Measurements from ENCODE around the gene PTGER3. TPM values are rescaled to one million over a fixed set of nuclear protein-coding genes. Genes with fewer than 3 reads are reported as not detected.

Gene PTGER3
- not detected in 2 replicates for total RNA-seq (2014; rRNA removed; shearing (Covaris generic); ENCODE audit: low replicate concordance)

GRCh38 chr1:71047635-71048607 lies at the start of gene PTGER3:
PTGER3 (minus strand) TSS chr1:71047816; CDS start chr1:71047577, 239 bp downstream.
- in situ Hi-C loops (cut with HindIII; ENCODE audit: low pct_unique_long_range_greater_than_20kb, low sequenced_read_pairs): no loop called here
- peak; percentile 49 for DNase-seq (ENCODE audit: low read depth)

- in situ Hi-C loops (cut with HindIII; ENCODE audit: low pct_unique_long_range_greater_than_20kb, low sequenced_read_pairs): no loop called here
Measured at GRCh38 chr1:71094913-71095312, 47.3 kb upstream of the PTGER3 start.

GRCh38 chr1:71093938-71094337 lies 46.3 kb upstream of the PTGER3 start:
- in situ Hi-C loops (cut with HindIII; ENCODE audit: low pct_unique_long_range_greater_than_20kb, low sequenced_read_pairs): no loop called here
- no peak for DNase-seq (ENCODE audit: low read depth)

More at GRCh38 chr1:71094913-71095312, 47.3 kb upstream of the PTGER3 start:
- no peak for DNase-seq (ENCODE audit: low read depth)

GRCh38 chr1:71089536-71090270 lies 42.1 kb upstream of the PTGER3 start:
- in situ Hi-C loops (cut with HindIII; ENCODE audit: low pct_unique_long_range_greater_than_20kb, low sequenced_read_pairs): no loop called here
- DNase-seq (ENCODE audit: low read depth): no peak

DNA sequence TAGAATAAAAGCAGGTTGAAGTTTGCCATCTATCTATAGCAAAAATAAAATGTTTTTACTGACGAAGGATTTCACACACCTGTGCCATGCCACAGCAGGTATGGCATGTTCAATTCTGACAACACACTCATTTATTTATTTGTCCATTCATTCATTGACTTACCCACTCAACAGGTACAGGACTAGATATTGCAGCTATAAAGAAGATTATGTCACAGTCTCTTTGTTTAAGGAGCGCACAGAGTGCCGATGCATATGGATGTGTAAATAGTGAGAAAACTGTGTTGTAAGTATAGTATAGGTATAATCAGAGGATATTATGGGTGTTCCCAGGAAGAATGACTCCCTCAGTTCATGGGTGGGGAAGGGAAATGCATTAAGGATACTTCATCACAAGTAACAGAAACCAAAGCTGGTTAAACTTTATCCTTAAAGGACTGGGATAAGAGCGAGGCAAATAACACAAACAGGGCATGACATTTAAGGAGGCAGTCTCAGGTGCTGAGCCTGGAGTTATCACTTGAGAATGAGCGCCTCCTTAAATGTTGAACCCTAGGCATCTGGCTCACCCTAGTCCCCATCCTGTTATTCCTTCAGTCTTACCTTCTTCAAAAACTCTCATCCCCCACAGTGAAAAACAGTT lies 41.1 kb upstream of the PTGER3 start:
- DNase-seq (ENCODE audit: low read depth): no peak
- in situ Hi-C loops (cut with HindIII; ENCODE audit: low pct_unique_long_range_greater_than_20kb, low sequenced_read_pairs): no loop called here

- no peak for DNase-seq (ENCODE audit: low read depth)
- in situ Hi-C loops (cut with HindIII; ENCODE audit: low pct_unique_long_range_greater_than_20kb, low sequenced_read_pairs): no loop called here
Measured at GRCh38 chr1:71087713-71088112, 40.1 kb upstream of the PTGER3 start.

DNA sequence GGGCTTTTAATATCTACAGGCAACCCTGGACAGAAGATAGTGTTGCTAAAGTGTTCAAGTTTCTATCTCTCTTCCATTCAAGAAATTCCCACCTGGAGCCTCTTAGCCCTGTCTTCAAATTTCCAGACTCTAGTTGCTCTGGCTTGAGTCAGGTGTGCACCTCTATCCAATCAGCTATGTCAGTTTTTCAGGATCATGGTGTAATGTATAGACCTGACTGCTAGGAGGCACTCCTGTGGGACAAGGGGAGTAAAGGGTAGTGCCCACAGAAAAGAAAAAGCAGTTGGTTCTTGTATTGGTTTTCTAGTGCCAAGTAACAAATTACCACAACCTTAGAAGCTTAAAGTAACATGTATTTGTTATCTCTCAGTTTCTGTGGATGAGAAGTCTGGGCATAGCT lies 39.4 kb upstream of the PTGER3 start:
- DNase-seq (ENCODE audit: low read depth): no peak
- in situ Hi-C loops (cut with HindIII; ENCODE audit: low pct_unique_long_range_greater_than_20kb, low sequenced_read_pairs): no loop called here

GRCh38 chr1:71086331-71086730 lies 38.7 kb upstream of the PTGER3 start:
- no peak for DNase-seq (ENCODE audit: low read depth)
- in situ Hi-C loops (cut with HindIII; ENCODE audit: low pct_unique_long_range_greater_than_20kb, low sequenced_read_pairs): no loop called here

- in situ Hi-C loops (cut with HindIII; ENCODE audit: low pct_unique_long_range_greater_than_20kb, low sequenced_read_pairs): no loop called here
- no peak for DNase-seq (ENCODE audit: low read depth)
Measured at GRCh38 chr1:71083271-71083670, 35.7 kb upstream of the PTGER3 start.

DNA sequence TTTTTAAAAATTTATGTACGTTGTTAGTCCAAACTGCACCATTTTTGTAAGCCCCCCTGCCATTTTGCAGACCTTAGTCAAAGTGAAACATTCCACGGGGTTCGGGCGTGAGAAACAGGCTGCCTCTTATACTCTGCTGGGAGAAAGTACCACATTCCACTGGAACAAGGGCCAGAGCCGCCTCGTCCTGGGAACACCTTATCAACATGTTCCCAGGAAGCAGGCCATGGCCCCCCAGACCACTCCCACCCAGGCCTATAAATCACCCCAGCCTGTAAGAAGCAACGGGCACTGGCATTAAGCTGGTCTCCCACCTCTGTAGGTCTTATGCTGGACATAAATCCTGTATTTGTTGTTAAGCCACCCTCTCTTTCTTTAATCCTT lies 34.1 kb upstream of the PTGER3 start:
- DNase-seq (ENCODE audit: low read depth): peak; percentile 6
- in situ Hi-C loops (cut with HindIII; ENCODE audit: low pct_unique_long_range_greater_than_20kb, low sequenced_read_pairs): no loop called here

DNA sequence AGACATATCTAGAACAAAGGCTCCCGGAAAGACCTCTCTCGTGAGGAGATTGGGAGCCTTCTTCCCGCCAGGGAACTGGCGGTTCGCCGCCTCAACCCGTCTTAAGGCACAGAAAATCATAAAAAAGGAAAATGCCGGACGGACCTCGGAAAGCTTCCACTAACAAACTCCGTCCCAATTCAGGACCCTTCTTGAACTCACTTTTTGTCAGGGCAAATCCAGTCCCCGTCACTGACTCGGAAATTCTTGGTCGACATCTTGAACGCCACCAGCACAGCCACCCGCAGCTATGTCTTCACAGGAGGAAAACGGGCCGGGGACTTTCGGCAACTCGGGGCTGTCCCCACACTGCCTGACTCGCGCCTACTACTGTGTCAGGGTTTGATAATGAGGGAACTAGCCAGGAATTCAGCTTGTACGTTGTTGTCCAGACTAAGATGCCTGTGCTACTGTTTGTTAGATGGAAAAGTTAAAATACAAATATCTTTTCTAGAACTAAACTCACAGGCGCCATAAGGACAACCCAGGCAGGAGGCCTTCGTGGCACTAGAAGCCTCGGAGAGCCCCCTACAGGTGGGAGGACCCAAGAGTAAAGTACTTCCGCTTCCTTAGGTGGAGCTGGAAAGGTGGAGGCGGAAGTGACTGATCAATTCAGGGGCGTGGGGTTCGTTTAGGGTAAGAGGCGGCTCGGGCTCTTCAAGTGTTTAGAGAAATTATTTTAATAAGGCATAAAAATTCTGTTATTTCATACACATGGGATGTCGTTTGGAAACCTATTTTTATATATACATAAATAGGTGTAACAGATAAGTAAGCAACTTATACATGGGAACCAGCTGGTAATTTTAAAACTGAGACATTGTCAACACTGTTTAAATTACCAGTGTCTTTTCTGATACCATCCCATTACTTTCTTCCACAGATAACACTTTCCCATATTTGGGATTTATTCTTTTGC lies 33.4 kb upstream of the PTGER3 start, which contains the start of gene ZRANB2:
Gene ZRANB2, minus strand, starts transcription at position 297 of the 958 bp plus-strand sequence. Its CDS starts 40 bp downstream, at position 257.
- in situ Hi-C loops (cut with HindIII; ENCODE audit: low pct_unique_long_range_greater_than_20kb, low sequenced_read_pairs): no loop called here
- peak; percentile 90 for DNase-seq (ENCODE audit: low read depth)

- in situ Hi-C loops (cut with HindIII; ENCODE audit: low pct_unique_long_range_greater_than_20kb, low sequenced_read_pairs): no loop called here
- no peak for DNase-seq (ENCODE audit: low read depth)
Measured at GRCh38 chr1:71080230-71080738, 32.7 kb upstream of the PTGER3 start.

DNA sequence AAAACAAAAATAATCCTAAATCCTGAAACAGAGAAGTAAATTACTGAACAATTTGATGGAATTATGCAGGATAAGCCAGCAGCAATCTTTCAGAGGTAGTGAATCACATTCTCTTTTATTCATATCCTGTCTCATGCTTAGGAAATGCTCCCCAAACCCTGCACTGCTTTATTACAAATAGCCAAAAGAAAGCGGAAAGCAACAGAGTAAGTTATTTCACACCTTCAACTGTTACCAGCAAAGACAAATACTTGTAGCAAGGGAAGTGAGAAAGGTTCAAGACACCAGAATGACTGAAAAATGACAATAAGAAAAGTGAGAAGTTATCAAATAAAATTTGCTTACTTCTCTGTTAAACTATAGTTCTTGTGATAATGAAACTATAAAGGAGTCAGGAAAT lies 27.1 kb upstream of the PTGER3 start:
- DNase-seq (ENCODE audit: low read depth): no peak
- in situ Hi-C loops (cut with HindIII; ENCODE audit: low pct_unique_long_range_greater_than_20kb, low sequenced_read_pairs): no loop called here

GRCh38 chr1:71072273-71072672 lies 24.7 kb upstream of the PTGER3 start:
- no peak for DNase-seq (ENCODE audit: low read depth)
- in situ Hi-C loops (cut with HindIII; ENCODE audit: low pct_unique_long_range_greater_than_20kb, low sequenced_read_pairs): no loop called here

- in situ Hi-C loops (cut with HindIII; ENCODE audit: low pct_unique_long_range_greater_than_20kb, low sequenced_read_pairs): no loop called here
- no peak for DNase-seq (ENCODE audit: low read depth)
Measured at GRCh38 chr1:71071720-71072119, 24.1 kb upstream of the PTGER3 start.

GRCh38 chr1:71068325-71069240 lies 21.0 kb upstream of the PTGER3 start:
- in situ Hi-C loops (cut with HindIII; ENCODE audit: low pct_unique_long_range_greater_than_20kb, low sequenced_read_pairs): no loop called here
- no peak for DNase-seq (ENCODE audit: low read depth)
